GM18868 (cell line): Measurements from ENCODE around the gene TRA2B.

Experiments used
- ATAC-seq: cut with Tn5 transposase; IDR thresholded peaks from one replicate; pipeline ENCODE4 v1.9.1; 2021; ENCODE audit warnings: mild to moderate bottlenecking, moderate library complexity; ENCODE audit not compliant: unreplicated experiment

TRA2B gene

GRCh38 chr3:185881926-185882325 lies 55.9 kb downstream of the TRA2B start:
- ATAC-seq = no peak

GRCh38 chr3:185880600-185880999 lies 57.2 kb downstream of the TRA2B start:
- no peak for ATAC-seq

GRCh38 chr3:185878920-185879319 lies 58.9 kb downstream of the TRA2B start:
- no peak for ATAC-seq

GRCh38 chr3:185874119-185874518 lies 63.7 kb downstream of the TRA2B start:
- no peak for ATAC-seq

GRCh38 chr3:185867650-185868049 lies 70.2 kb downstream of the TRA2B start:
- no peak for ATAC-seq

GRCh38 chr3:185866995-185867394 lies 70.8 kb downstream of the TRA2B start:
- ATAC-seq = no peak

GRCh38 chr3:185866555-185866954 lies 71.3 kb downstream of the TRA2B start:
- ATAC-seq = no peak
